ENCODE results near the gene UROD.
A peak's percentile ranks its signal among the peaks of the same experiment; 100 is the strongest.
"Not testable (repeated sequence)": the region's sequence is repeated elsewhere in the genome, so short reads cannot be mapped to it uniquely, and the experiment has no call there.

UROD gene

DNA sequence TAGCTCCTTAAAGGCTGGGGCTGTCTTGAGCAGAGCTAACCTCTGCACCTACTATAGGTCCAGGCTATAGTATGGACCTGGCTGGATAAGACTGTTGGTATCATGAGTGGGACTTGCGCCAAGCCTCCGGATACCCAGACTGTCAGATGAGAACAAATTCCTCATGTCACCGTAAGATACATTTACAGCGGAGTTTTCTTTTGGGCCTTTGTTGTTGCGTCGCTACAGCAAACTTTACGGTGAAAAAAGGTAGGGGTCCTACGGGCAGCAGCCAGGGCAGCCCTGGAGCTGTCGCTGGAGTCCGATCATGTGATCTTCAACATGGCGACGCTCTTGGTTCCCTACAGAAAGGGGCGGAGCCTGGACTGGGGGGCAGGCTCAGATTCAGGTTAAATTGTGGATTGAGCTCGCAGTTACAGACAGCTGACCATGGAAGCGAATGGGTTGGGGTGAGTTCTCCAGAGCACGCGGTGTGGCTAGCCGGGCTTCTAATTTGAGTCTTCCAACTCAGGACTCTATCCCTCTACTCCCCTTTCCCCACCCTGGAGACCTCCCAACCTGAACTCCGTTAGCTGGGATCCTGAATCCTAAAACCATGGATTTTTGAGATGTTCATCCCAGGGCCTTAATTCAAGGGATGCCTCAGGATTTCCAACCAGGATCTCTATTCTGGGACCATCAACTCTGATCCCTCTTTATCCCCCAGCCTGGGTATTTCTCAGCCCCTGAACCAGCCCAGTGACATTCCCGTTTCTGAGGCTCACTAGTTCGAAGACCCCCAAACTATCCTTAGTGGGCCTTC, at the start of gene UROD:
UROD (plus strand) TSS at position 418 of the 802 bp plus-strand sequence; CDS start at position 430, 12 bp downstream.
- peak; percentile 90 for DNase-seq (ENCODE audit: low spot score)

- DNase-seq (ENCODE audit: low spot score): no peak
These were observed 49.3 kb upstream of the UROD start for GRCh38 chr1:44962729-44963128.

GRCh38 chr1:44964396-44964795, 47.7 kb upstream of the UROD start:
- no peak for DNase-seq (ENCODE audit: low spot score)

DNA sequence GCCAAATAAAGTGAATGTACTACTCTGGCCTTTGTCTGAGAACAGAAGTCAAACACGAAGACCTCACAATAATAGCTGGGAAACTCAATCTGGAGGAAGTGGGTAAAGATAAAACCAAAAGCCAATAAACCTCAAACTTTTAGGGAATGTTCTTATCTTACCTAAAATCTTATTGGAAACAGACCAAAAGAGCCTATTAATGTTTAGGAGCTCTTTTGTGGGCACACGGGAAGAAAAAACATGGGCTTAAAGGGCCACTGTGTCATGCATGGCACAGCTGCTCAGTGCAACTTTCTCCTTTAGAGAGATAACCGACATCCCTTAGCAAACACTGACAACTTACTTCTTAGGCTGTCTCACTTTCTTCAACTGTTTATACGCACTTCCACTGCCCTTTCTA, 41.7 kb upstream of the UROD start:
- DNase-seq (ENCODE audit: low spot score): no peak

GRCh38 chr1:44973645-44974044, 38.4 kb upstream of the UROD start:
- DNase-seq (ENCODE audit: low spot score): no peak

DNA sequence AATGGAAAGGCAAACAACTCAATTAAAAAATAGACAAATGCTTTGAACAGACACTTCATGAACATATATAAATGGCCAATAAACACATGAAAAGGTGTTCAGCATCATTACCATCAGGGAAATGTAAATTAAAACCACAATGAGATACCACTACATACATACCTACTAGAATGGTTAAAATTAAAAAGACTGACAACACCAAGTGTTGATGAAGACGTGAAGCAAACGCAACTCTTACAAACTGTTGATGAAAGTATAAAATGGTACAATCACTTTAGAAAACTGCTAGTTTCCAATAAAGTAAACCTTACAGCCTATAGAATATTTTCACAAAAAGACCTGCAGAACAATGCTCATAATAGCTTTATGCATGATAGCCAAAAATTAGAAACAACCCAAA, 35.8 kb upstream of the UROD start:
- DNase-seq (ENCODE audit: low spot score): no peak

- not testable (repeated sequence) for DNase-seq (ENCODE audit: low spot score)
These were observed 34.7 kb upstream of the UROD start for GRCh38 chr1:44977372-44977771.

DNA sequence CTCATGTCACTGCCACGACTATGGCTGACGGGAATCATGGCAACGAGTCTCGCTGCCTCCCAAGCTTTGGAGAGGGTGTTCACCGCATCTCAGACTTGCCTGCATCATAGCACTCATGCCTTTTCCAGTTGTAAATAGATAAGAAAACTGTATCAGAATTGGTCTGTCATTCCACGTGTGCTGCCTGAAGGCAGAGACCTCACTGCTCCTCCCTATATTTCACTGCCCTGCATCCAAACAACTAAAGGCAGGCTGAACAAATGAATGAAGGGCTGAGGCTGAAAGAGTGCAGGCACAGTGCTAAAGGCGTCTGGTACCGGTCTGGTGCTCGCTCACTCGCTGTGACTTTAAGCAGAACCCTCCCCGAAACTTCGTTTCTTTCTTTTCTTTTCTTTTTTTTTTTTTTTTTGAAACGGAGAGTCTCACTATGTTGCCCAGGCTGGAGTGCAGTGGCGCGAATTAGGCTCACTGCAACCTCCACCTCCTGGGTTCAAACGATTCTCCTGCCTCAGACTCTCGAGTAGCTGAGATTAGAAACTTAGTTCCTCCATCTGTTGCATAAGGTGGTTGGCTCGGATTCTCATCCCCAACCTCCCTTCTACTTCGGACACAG, 26.2 kb upstream of the UROD start:
- DNase-seq (ENCODE audit: low spot score): no peak

DNA sequence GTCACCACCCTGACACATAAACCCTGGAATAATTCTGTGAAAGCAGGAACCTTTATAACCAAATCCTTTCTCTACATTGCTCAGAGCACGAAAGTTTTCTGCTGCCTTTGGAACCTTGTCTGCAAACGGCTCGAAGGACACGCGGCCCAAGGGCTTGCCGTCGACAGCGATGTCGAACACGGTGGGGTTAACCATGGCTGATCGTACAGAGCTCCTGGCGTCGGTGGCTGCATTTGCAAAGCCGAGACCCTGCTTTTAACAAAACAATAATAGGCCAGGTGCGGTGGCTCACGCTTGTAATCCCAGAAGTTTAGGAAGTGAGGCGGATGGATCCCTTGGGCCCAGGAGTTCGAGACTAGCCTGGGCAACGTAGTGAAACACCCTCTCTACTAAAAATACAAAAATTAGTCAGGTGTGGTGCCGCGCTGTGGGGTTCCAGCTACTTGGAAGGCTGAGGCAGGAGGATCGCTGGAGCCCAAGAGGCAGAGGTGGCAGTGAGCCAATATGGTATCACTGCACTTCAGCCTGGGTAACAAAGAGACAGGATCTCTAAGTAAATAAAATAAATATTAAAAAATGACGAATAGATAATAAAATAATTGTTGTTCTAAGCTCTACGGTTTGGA, 23.4 kb upstream of the UROD start:
- DNase-seq (ENCODE audit: low spot score): no peak

DNA sequence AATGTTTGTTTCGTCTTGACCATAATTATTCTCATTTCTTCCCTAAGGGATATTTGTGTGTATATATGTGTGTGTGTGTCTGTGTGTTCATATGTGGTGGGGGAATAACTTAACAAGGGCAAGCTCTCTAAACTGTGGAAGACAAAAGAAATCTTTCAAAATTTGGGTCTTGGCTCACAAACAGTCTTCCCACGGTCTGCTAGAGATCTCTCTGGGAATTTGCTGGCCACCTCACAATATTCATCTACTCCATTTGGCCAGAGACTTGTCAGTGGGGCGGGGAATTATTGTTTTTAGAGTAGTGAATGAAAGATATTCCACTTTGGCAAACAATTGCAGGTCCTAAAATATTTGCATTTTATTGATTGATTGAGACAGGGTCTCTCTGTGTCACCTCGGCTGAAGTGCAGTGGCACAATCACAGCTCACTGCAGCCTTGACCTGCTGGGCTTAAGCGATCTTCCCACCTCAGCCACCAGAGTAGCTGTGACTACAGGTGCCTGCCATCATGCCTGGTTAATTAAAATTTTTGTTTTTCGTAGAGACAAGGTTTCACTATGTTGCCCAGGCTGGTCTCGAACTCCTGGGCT, 17.6 kb upstream of the UROD start:
- no peak for DNase-seq (ENCODE audit: low spot score)

DNA sequence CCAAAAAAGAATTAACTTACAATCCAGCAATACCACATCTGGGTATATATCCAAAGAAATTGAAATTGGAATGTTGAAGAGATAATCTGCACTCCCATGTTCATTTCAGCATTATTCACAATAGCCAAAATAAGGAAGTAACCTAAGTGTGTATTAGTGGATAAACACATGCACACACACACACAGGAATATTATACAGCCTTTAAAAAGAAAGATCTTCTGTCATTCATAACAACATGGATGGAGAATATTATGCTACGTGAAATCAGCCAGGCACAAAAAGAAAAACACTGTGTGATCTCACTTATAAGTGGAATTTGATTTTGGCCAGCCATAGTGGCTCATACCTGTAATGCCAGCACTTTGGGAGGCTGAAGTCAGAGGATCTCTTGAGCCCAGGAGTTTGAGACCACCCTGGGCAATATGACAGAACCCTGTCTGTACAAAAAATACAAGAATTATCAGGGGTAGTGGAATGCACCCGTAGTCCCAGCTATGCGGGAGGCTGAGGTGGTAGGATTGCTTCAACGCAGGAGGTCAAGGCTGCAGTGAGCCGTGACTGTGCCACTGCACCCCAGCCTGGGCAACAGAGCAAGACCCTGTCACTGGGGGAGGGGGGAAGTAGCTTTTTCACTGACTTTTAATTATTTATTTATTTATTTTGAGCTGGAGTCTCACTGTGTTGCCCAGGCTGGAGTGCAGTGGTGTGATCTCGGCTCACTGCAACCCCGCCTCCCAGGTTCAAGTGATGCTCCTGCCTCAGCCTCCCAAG, 16.4 kb upstream of the UROD start:
- no peak for DNase-seq (ENCODE audit: low spot score)

DNA sequence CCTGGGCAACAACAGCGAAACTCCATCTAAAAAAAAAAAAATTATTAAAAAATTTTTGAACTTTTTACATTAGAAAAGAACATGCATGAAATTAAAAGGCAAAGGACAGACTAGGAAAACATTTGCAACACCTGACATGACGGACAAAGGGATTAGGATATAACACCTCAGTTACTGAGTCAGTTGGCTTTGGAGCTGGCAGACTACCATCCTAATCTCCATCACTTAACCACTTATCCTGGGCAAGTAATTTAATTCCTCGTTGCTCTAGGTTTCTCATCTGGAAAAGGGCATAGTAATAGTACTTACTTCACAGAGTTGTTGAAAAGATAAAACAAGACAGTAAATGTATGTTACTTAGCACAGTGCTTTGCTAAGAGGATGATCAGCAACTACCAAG, 12.8 kb upstream of the UROD start:
- no peak for DNase-seq (ENCODE audit: low spot score)

- no peak for DNase-seq (ENCODE audit: low spot score)
These were observed 11.0 kb upstream of the UROD start for GRCh38 chr1:45001011-45001481.

DNA sequence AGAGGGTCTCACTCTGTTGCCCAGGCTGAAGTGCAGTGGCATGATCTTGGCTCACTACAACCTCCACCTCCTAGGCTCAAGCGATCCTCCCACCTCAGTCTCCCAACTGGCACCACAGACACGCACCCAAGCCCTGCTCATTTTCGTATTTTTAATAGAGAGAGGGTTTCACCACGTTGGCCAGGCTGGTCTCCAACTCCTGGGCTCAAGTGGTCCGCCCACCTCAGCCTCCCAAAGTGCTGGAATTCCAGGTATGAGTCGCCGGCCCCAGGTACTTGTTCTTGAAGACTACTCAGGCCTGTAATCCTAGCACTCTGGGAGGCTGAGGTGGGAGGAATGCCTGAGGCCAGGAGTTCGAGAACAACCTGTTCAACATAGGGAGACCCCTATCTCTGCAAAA, 10.5 kb upstream of the UROD start:
- not testable (repeated sequence) for DNase-seq (ENCODE audit: low spot score)

GRCh38 chr1:45002650-45003645, 9.1 kb upstream of the UROD start:
- DNase-seq (ENCODE audit: low spot score): no peak

GRCh38 chr1:45003741-45004140, 8.3 kb upstream of the UROD start:
- DNase-seq (ENCODE audit: low spot score): no peak

- no peak for DNase-seq (ENCODE audit: low spot score)
These were observed 7.7 kb upstream of the UROD start for GRCh38 chr1:45004281-45004920.

DNA sequence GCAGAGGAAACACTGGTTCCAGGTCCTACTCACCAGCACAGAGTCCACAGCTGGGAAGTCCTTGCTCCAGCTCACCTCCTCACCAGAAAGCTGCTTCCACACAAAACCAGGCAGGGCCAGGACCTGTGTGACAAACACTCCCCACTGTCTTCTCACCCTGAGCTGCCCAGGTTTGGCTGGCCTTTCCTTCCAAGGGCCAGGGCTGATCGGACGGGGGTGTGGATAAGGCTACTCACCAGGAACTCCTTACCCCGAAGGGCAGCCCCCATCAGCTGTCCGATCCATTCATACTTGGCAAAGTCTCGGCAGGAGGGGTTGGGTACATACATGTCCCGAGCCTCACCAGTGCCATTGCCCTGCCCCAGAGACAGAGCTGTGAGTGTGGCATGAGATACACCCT, 6.3 kb upstream of the UROD start:
- no peak for DNase-seq (ENCODE audit: low spot score)

DNA sequence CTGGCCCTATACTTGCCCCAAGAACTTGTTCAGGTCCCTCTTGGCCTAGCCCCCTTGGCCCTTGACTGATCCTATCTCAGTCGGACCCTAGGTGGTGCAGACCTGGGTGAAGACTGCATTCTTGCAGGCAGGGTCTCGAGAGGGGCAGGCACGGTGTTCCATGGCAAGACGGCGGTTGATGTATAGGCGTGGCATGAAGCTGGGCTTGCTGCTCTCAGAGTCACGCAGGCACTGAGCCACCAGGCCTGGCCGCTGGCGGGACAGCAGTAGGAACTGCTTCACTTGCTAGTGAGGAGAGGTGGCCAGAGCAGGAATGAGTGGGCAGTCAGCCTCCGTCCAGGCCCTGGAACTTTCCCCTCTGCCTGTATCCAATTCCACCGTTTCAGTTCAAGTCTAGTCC, 4.7 kb upstream of the UROD start:
- no peak for DNase-seq (ENCODE audit: low spot score)

DNA sequence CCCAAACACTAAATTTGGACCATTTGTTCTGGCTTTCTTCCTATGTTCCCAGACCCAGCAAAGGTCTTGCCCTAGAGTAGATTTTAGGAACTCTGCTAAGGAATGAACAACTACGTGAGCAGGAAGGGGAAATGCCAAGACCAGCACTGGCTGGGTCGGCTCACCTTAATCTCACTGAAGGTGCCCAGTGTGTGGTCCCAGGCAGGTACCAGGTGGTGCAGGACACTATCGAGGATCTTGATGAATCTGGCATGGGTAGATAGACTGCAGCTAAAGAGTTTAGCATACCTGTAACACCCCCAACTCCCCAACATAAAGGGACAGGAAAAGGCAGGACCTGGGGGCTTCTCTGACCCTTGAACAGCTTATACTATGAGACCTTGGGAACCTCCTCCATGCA, 4.0 kb upstream of the UROD start:
- no peak for DNase-seq (ENCODE audit: low spot score)
